Thyroid gland (tissue), 4 donors: Measurements from ENCODE around the gene SOX30. TPM values are rescaled to one million over a fixed set of nuclear protein-coding genes. Genes with fewer than 3 reads are reported as not detected.

Experiments used
- DNase-seq, 2 donors: peaks; one replicate each; pipeline ENCODE4 v3.0.0-alpha.2; 2019
- H3K27ac ChIP-seq, 3 donors: fragments of 200-600 bp; sonication (generic); 1 replicate in 2 of 3; 2 replicates in 1 of 3; pipeline ENCODE4 v1.5.1; 2016 to 2019; ENCODE audit warnings: mild to moderate bottlenecking in 1 of 3, moderate library complexity in 1 of 3
- H3K27me3 ChIP-seq: fragments of 200-600 bp; sonication (generic); one replicate; pipeline ENCODE4 v1.5.1; 2019
- H3K36me3 ChIP-seq, 2 donors: fragments of 200-600 bp; sonication (generic); one replicate each; pipeline ENCODE4 v1.5.1; 2016 to 2019
- H3K4me1 ChIP-seq, 2 donors: fragments of 200-600 bp; sonication (generic); one replicate each; pipeline ENCODE4 v1.5.1; 2017 to 2019
- H3K4me3 ChIP-seq, 3 donors: fragments of 200-600 bp; sonication (generic); replicated peaks in 1 of 3; 1 replicate in 2 of 3; 2 replicates in 1 of 3; pipeline ENCODE4 v1.5.1; 2016; ENCODE audit warnings: mild to moderate bottlenecking in 1 of 3
- H3K9me3 ChIP-seq: fragments of 200-600 bp; sonication (generic); one replicate; pipeline ENCODE4 v1.5.1; 2017
- CTCF ChIP-seq, 6 experiments: fragments of 200-600 bp in 3 of 6; fragments of 450-650 bp in 3 of 6; sonication (generic) in 3 of 6; IDR thresholded peaks; one replicate each; pipeline ENCODE4 v1.5.1; 2016 to 2019; ENCODE audit warnings: antibody characterized with exemption in 6 of 6, mild to moderate bottlenecking in 2 of 6, inconsistent platforms in 1 of 6, moderate library complexity in 1 of 6
- POLR2A ChIP-seq, 2 donors: fragments of 450-650 bp; IDR thresholded peaks; one replicate each; pipeline ENCODE4 v1.6.1; 2017; ENCODE audit warnings: antibody characterized with exemption in 2 of 2, mild to moderate bottlenecking in 2 of 2, moderate library complexity in 1 of 2
- WGBS, 2 donors: methylation state at CpG; one replicate each; pipeline ENCODE4 v1.1.5; 2017; 5-methylcytosine and 5-hydroxymethylcytosine counted together
- intact Hi-C: fragments of 100-400 bp; cut with DNase I; formaldehyde crosslinking; loops from one replicate; pipeline ENCODE4 v1.15.1; 2023
- total RNA-seq, 4 donors: library from RNA; depleted of rRNA; stranded (reverse); fragments of >200 nt; gene quantifications; one replicate each; pipeline ENCODE4 v1.2.3, GENCODE V29; 2016

SOX30 gene
- total RNA-seq, 4 donors from 2014 or later = 0.11 to 0.27 TPM; not detected in 2

DNA sequence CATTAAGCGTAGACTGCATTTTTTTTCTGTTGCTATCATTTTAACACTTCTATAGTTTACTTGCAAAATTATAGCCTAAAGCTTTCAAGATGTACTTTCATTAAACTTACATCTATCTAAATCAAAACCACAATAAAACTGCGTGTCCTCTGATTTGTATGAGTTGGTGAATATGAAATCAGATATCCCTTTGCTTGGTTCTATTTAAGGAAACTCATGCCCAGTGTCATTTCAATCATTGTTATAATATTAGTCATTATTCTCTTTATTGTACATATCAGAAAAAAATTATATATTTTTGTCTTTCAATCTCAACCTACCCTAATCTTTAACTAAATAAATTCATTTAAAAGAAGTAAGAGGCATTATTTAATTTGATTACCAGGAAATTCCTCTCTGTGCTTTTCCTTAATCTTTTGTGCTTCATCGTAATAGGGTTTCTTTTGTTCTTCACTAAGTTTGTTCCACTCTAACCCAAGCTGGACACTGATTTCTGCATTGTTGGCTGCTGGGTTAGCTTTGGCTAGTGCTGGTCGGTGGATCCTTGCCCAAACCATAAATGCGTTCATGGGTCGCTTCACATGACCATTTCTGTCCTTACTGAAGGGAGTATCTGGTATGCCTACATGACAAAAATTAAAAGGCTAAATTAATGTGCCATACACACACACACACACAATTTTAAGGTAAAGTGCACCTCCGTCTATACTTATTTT is 3.8 kb downstream of the SOX30 start:
- Histone ChIP-seq H3K27ac (no peak overlapping the region), H3K9me3 (no peaks in the 10 kb centered on the region), H3K4me3 (no peak overlapping the region), H3K4me1 (peaks cover 0 to 10% of the 10 kb centered on the region in 2 donors), H3K27me3 (no peaks in the 10 kb centered on the region), H3K36me3 (no peaks in the 10 kb centered on the region)
- no peak for TF ChIP-seq POLR2A (IDR thresholded peaks at IDR 0.05)
- no peak for TF ChIP-seq CTCF (IDR thresholded peaks at IDR 0.05)
- no peak for DNase-seq
- WGBS, 2 donors = 94 to 95% methylated on average over 7 of the region's 7 CpGs
- intact Hi-C loops = no loop called here

DNA sequence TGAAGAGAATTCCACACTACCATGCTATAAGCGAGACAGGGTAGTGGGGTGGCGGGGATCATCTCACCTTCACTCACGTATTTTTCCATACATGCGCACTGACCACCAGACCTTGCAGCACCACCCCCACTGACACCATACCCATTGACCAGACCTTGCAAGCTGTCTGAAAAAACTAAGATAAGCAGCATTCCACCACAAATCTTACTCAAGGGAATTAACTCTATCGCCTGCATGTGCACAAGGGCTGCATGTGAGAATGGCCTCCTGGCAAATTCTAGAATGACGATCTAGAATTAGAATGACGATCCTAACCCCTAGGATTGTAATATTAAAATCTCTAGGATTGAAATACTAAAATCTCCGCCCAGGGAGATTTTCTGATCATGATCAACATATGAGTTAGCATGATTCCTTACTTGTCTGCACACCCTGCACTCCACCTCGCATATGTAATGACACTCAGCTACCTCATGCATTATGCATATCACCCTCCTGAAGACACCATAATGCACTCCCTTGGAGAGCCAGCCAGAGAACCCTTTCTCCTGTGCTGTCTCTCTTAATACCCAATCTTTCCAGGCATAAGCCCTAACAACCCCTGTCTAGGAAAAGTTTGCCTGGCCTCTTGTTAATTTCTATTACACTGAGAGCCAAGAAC is 11.7 kb downstream of the SOX30 start:
- WGBS, 2 donors = 92 to 94% methylated on average over 9 of the region's 9 CpGs
- TF ChIP-seq POLR2A (IDR thresholded peaks at IDR 0.05) = no peak
- TF ChIP-seq CTCF (IDR thresholded peaks at IDR 0.05) = no peak
- intact Hi-C loops = no loop called here
- Histone ChIP-seq H3K36me3 (no peaks in the 10 kb centered on the region), H3K27me3 (no peaks in the 10 kb centered on the region), H3K27ac (no peak overlapping the region), H3K9me3 (no peaks in the 10 kb centered on the region), H3K4me1 (no peaks in the 10 kb centered on the region), H3K4me3 (no peak overlapping the region)
- no peak for DNase-seq

GRCh38 chr5:157630341-157630740 is 21.9 kb downstream of the SOX30 start:
- no peak overlapping the region for H3K27ac ChIP-seq
- H3K27me3 ChIP-seq = no peaks in the 10 kb centered on the region
- H3K9me3 ChIP-seq = no peaks in the 10 kb centered on the region
- DNase-seq = no peak
- intact Hi-C loops = no loop called here
- no peak for TF ChIP-seq POLR2A (IDR thresholded peaks at IDR 0.05)
- no peak for TF ChIP-seq CTCF (IDR thresholded peaks at IDR 0.05)
- no peaks in the 10 kb centered on the region for H3K4me1 ChIP-seq
- no peaks in the 10 kb centered on the region for H3K36me3 ChIP-seq
- no peak overlapping the region for H3K4me3 ChIP-seq
- 91 to 93% methylated on average over 2 of the region's 2 CpGs for WGBS, 2 donors

- Histone ChIP-seq H3K27me3 (no peaks in the 10 kb centered on the region), H3K27ac (no peak overlapping the region), H3K4me3 (no peak overlapping the region), H3K4me1 (no peaks in the 10 kb centered on the region), H3K9me3 (no peaks in the 10 kb centered on the region), H3K36me3 (no peaks in the 10 kb centered on the region)
- intact Hi-C loops = no loop called here
- no peak for DNase-seq
- 93 to 96% methylated on average over 6 of the region's 6 CpGs for WGBS, 2 donors
- TF ChIP-seq CTCF (IDR thresholded peaks at IDR 0.05) (no peak), POLR2A (IDR thresholded peaks at IDR 0.05) (no peak)
Observed at GRCh38 chr5:157626831-157627230, 25.4 kb downstream of the SOX30 start.

- Histone ChIP-seq H3K36me3 (no peaks in the 10 kb centered on the region), H3K4me3 (no peak overlapping the region), H3K27ac (no peak overlapping the region), H3K9me3 (no peaks in the 10 kb centered on the region), H3K27me3 (no peaks in the 10 kb centered on the region), H3K4me1 (no peaks in the 10 kb centered on the region)
- 49 to 63% methylated on average over 2 of the region's 2 CpGs for WGBS, 2 donors
- no peak for DNase-seq
- TF ChIP-seq POLR2A (IDR thresholded peaks at IDR 0.05) (no peak), CTCF (IDR thresholded peaks at IDR 0.05) (no peak)
- intact Hi-C loops = no loop called here
Observed at GRCh38 chr5:157624144-157624543, 28.1 kb downstream of the SOX30 start.
